Thyroid gland (tissue), 4 donors: ENCODE measurements around the gene SLC35A5. TPM values are rescaled to one million over a fixed set of nuclear protein-coding genes. Genes with fewer than 3 reads are reported as not detected.
"Not testable (repeated sequence)": the region's sequence is repeated elsewhere in the genome, so short reads cannot be mapped to it uniquely, and the experiment has no call there.

Source experiments
- DNase-seq, 2 donors: peaks; one replicate each; pipeline ENCODE4 v3.0.0-alpha.2; 2019
- H3K27ac ChIP-seq, 3 donors: fragments of 200-600 bp; sonication (generic); 1 replicate in 2 of 3; 2 replicates in 1 of 3; pipeline ENCODE4 v1.5.1; 2016 to 2019; ENCODE audit warnings: mild to moderate bottlenecking in 1 of 3, moderate library complexity in 1 of 3
- H3K27me3 ChIP-seq: fragments of 200-600 bp; sonication (generic); one replicate; pipeline ENCODE4 v1.5.1; 2019
- H3K36me3 ChIP-seq, 2 donors: fragments of 200-600 bp; sonication (generic); one replicate each; pipeline ENCODE4 v1.5.1; 2016 to 2019
- H3K4me1 ChIP-seq, 2 donors: fragments of 200-600 bp; sonication (generic); one replicate each; pipeline ENCODE4 v1.5.1; 2017 to 2019
- H3K4me3 ChIP-seq, 3 donors: fragments of 200-600 bp; sonication (generic); replicated peaks in 1 of 3; 1 replicate in 2 of 3; 2 replicates in 1 of 3; pipeline ENCODE4 v1.5.1; 2016; ENCODE audit warnings: mild to moderate bottlenecking in 1 of 3
- H3K9me3 ChIP-seq: fragments of 200-600 bp; sonication (generic); one replicate; pipeline ENCODE4 v1.5.1; 2017
- POLR2A ChIP-seq, 2 donors: fragments of 450-650 bp; IDR thresholded peaks; one replicate each; pipeline ENCODE4 v1.6.1; 2017; ENCODE audit warnings: antibody characterized with exemption in 2 of 2, mild to moderate bottlenecking in 2 of 2, moderate library complexity in 1 of 2
- WGBS, 2 donors: methylation state at CpG; one replicate each; pipeline ENCODE4 v1.1.5; 2017; 5-methylcytosine and 5-hydroxymethylcytosine counted together
- intact Hi-C: fragments of 100-400 bp; cut with DNase I; formaldehyde crosslinking; loops from one replicate; pipeline ENCODE4 v1.15.1; 2023
- total RNA-seq, 4 donors: library from RNA; depleted of rRNA; stranded (reverse); fragments of >200 nt; gene quantifications; one replicate each; pipeline ENCODE4 v1.2.3, GENCODE V29; 2016
- TF ChIP-seq, protein P1 (sequence below), 6 experiments: fragments of 200-600 bp in 3 of 6; fragments of 450-650 bp in 3 of 6; sonication (generic) in 3 of 6; IDR thresholded peaks; one replicate each; pipeline ENCODE4 v1.5.1; 2016 to 2019; ENCODE audit warnings: antibody characterized with exemption in 6 of 6, mild to moderate bottlenecking in 2 of 6, inconsistent platforms in 1 of 6, moderate library complexity in 1 of 6

Gene SLC35A5, protein sequence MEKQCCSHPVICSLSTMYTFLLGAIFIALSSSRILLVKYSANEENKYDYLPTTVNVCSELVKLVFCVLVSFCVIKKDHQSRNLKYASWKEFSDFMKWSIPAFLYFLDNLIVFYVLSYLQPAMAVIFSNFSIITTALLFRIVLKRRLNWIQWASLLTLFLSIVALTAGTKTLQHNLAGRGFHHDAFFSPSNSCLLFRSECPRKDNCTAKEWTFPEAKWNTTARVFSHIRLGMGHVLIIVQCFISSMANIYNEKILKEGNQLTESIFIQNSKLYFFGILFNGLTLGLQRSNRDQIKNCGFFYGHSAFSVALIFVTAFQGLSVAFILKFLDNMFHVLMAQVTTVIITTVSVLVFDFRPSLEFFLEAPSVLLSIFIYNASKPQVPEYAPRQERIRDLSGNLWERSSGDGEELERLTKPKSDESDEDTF
- 10 to 100 TPM; 39.5 to 66.1 (median 60.8) TPM for total RNA-seq

DNA sequence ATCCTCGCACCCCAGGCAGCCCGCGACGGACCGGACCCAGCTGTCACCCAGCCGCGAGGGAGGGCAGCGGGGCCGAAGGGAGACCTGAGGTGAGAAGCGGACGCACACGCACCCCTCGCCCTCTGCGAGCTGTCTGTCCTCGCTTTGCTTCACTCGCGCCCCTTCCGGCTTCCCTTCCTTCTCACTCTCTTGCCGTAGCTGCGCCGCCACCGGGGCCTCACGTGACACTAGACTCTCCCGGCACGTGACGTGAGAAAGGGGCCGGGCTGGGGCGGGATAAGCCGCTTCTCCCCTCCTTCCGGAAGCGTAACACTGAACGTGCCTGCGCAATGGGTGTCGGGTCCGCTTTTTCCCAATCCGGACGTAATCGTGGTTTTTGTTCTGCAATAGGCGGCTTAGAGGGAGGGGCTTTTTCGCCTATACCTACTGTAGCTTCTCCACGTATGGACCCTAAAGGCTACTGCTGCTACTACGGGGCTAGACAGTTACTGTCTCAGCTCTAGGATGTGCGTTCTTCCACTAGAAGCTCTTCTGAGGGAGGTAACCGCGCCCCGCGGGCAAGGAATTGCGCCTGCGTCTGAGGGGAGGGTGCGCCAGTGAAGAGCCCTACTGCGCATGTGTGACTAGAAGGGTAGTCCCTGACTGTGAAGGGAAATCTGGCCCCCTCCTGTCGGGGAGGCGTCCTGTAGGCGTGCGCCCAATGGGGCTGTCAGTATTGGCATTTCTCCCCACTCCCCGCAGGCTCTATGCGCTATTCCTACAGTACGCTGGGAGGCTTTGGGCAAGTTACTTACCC, at the start of gene SLC35A5, which contains the start of gene ATG3:
Gene SLC35A5 (plus strand): TSS at position 312 of the 796 bp plus-strand sequence. CDS start 1,359 bp downstream, outside the sequence.
Gene ATG3 (minus strand): TSS at position 229 of the 796 bp plus-strand sequence. CDS start 434 bp downstream, outside the sequence.
- Histone ChIP-seq H3K9me3 (no peaks in the 10 kb centered on the region), H3K4me3 (peak within 1 kb of the TSS; percentile 44 to 71 (median 45)), H3K27ac (peak within 1 kb of the TSS; percentile 93 to 96 (median 93)), H3K27me3 (no peaks in the 10 kb centered on the region), H3K4me1 (peaks cover 24 to 35% of the 10 kb centered on the region in 2 donors), H3K36me3 (no peaks in the 10 kb centered on the region)
- DNase-seq = peak; percentile 97 to 99
- WGBS, 2 donors = 0% methylated on average over 19 to 28 of the region's 58 CpGs
- TF ChIP-seq, protein P1, sequence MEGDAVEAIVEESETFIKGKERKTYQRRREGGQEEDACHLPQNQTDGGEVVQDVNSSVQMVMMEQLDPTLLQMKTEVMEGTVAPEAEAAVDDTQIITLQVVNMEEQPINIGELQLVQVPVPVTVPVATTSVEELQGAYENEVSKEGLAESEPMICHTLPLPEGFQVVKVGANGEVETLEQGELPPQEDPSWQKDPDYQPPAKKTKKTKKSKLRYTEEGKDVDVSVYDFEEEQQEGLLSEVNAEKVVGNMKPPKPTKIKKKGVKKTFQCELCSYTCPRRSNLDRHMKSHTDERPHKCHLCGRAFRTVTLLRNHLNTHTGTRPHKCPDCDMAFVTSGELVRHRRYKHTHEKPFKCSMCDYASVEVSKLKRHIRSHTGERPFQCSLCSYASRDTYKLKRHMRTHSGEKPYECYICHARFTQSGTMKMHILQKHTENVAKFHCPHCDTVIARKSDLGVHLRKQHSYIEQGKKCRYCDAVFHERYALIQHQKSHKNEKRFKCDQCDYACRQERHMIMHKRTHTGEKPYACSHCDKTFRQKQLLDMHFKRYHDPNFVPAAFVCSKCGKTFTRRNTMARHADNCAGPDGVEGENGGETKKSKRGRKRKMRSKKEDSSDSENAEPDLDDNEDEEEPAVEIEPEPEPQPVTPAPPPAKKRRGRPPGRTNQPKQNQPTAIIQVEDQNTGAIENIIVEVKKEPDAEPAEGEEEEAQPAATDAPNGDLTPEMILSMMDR (IDR thresholded peaks at IDR 0.05) = no peak
- TF ChIP-seq POLR2A (IDR thresholded peaks at IDR 0.05) = peak; percentile 74 to 87
- intact Hi-C loops = no loop called here

DNA sequence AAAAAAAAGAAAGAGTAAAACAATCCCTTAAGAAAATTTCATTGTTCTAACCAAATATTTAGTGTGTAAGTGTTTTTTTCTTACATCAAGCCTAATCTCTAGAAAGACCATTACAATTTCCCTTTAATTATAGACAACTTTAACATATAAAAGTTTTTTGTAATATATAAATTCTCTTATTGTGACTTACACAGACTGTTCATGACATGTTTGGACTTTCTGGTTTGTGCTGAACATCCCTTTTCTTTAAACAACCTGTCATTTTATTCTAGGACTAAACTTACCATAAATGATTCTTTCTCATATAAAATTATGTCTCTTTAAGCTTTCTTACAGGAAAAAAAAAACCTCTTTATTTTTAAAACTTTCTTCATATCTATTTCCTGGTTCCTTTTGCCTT, 49.5 kb upstream of the SLC35A5 start:
- no peaks in the 10 kb centered on the region for H3K9me3 ChIP-seq
- no peaks in the 10 kb centered on the region for H3K27me3 ChIP-seq
- DNase-seq = no peak
- H3K27ac ChIP-seq = no peak overlapping the region
- no peak overlapping the region for H3K4me3 ChIP-seq
- TF ChIP-seq, protein P1 (IDR thresholded peaks at IDR 0.05) = no peak
- no peaks in the 10 kb centered on the region for H3K36me3 ChIP-seq
- intact Hi-C loops = loop anchor here (10.0 kb wide), 1 partner anchor 218 kb away; the partner anchor contains the start of gene SLC9C1
- peaks cover 0 to 6% of the 10 kb centered on the region in 2 donors for H3K4me1 ChIP-seq

DNA sequence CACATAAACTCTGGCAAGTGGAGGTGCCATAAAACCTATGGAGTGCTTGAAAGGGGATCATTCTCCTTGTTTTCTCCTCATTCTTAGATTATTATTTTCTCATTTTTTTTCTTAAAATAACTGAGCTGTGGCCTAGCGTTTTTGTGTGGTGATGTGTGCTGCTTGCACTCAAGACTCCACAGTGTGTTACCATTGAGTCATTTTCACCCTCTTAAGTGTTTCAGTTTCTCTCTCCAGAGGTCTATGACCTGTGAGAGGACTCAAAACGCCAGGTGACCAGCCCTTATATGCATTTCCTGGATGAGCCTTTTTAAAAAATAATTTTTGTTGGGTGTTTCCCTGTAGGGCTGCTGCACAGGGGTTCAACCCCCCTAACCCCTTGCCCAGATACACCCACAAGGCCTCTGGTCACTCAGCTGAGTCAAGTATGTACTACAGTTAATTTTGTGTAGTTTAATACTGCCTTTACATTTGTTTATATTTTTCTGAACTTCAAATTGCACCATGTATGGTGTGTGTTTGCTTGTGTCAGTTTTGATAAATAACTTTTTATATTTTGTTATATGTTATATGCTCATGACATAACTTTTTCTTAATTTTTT, 47.2 kb upstream of the SLC35A5 start:
- WGBS, 2 donors = 23 to 32% methylated on average over 2 of the region's 2 CpGs
- TF ChIP-seq POLR2A (IDR thresholded peaks at IDR 0.05) = no peak
- TF ChIP-seq, protein P1 (IDR thresholded peaks at IDR 0.05) = no peak

DNA sequence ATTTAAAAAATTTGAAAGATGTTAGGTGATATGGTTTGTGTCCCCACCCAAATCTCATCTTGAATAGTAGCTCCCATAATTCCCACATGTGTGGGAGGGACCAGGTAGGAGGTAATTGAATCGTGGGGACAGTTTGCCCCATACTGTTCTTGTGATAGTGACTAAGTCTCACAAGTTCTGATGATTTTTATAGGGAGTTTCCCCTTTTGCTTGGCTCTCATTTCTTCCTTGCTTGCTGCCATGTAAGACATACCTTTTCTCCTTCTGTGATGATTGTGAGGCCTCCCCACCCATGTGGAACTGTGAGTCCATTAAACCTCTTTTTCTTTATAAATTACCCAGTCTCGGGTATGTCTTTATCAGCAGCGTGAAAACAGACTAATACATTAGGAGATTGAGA, 42.9 kb upstream of the SLC35A5 start:
- DNase-seq, H3K36me3 ChIP-seq, H3K4me1 ChIP-seq, H3K27me3 ChIP-seq, H3K4me3 ChIP-seq, H3K27ac ChIP-seq, H3K9me3 ChIP-seq: not testable (repeated sequence)
- intact Hi-C loops = loop anchor here (10.0 kb wide), 1 partner anchor 224 kb away; the partner anchor contains the start of gene SLC9C1
- WGBS, 2 donors = 72 to 74% methylated on average over 3 of the region's 3 CpGs

More for the DNA sequence above, 47.2 kb upstream of the SLC35A5 start:
- intact Hi-C loops = loop anchor here (10.0 kb wide), 1 partner anchor 220 kb away; the partner anchor contains the start of gene SLC9C1
- peak overlapping the region; percentile 14 to 54 (median 54) for H3K27ac ChIP-seq
- H3K4me3 ChIP-seq = no peak overlapping the region
- DNase-seq = peak; percentile 41 to 53
- no peaks in the 10 kb centered on the region for H3K27me3 ChIP-seq
- no peaks in the 10 kb centered on the region for H3K36me3 ChIP-seq
- H3K9me3 ChIP-seq = no peaks in the 10 kb centered on the region
- H3K4me1 ChIP-seq = peaks cover 0 to 6% of the 10 kb centered on the region in 2 donors

DNA sequence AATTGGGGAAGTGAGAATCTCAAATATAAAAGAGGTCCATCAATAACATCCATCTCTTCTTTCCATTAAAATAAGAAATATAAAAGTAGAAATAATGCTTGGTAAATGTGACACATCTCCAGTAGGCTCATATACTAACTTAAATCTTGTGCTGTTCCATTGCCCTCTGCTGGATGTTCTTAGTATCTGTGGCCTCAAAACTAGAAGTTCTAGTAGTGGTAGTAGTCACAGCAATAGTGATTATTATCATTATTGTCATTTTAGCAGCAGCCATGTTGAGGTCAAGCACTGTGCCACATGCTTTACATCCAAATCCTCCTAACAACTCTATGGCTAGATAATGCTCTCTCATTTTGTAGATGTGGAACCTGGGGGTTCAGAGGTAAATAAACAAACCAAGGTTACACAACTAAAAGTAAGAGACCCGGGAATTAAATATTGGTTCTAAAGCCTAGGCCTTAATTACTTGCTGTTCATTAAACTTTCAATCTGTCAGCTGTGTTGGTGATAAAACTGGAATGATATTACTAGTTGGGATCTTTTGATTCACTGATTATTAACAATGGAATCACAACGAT, 42.3 kb upstream of the SLC35A5 start:
- Histone ChIP-seq H3K27me3 (no peaks in the 10 kb centered on the region), H3K4me3 (no peak overlapping the region), H3K36me3 (no peaks in the 10 kb centered on the region), H3K4me1 (no peaks in the 10 kb centered on the region), H3K9me3 (no peaks in the 10 kb centered on the region), H3K27ac (no peak overlapping the region)
- 65 to 91% methylated on average over 2 of the region's 2 CpGs for WGBS, 2 donors
- DNase-seq = peak in 1 of 2 donors; percentile 9
- intact Hi-C loops = loop anchor here (10.0 kb wide), 3 partner anchors 195 to 405 kb away; partner anchors contain the start of gene SLC9C1
- no peak for TF ChIP-seq POLR2A (IDR thresholded peaks at IDR 0.05)
- TF ChIP-seq, protein P1 (IDR thresholded peaks at IDR 0.05) = peak; percentile 20 to 95 (median 65)

DNA sequence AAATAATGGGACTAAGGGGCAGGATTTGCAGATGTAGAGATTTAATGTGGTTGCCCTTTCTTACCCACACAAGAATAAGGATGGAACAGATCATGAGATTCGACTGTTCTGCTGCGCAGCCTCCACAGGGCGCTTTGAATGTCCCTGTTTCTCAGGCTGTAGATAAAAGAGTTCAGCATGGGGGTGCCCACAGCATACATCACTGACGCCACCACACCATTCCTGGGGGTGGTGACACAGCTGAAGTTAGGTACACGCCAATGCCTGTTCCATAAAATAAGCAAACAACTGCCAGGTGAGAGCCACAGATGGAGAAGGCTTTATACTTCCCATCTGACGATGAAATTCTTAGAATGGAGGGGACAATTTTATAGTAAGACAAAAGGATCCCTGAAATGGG, 37.7 kb upstream of the SLC35A5 start:
- not testable (repeated sequence) for H3K4me1 ChIP-seq
- intact Hi-C loops = loop anchor here (10.0 kb wide), 2 partner anchors 199 to 409 kb away; no protein-coding TSS in a partner anchor

More for the DNA sequence above, 37.7 kb upstream of the SLC35A5 start:
- not testable (repeated sequence) for H3K4me3 ChIP-seq, H3K27ac ChIP-seq, DNase-seq, H3K36me3 ChIP-seq, H3K27me3 ChIP-seq, H3K9me3 ChIP-seq
- 91 to 97% methylated on average over 6 of the region's 6 CpGs for WGBS, 2 donors
